SW 1271 (cell line): ENCODE results near the gene TBC1D22B.
"Not testable (repeated sequence)": the region's sequence is repeated elsewhere in the genome, so short reads cannot be mapped to it uniquely, and the experiment has no call there.

ENCODE experiments used
- DNase-seq, 2 experiments: peaks; one replicate each; lab custom pipeline; 2025; lab: John Stamatoyannopoulos, UW

TBC1D22B gene

GRCh38 chr6:37321101-37321500 lies 63.5 kb downstream of the TBC1D22B start:
- no peak for DNase-seq

DNA sequence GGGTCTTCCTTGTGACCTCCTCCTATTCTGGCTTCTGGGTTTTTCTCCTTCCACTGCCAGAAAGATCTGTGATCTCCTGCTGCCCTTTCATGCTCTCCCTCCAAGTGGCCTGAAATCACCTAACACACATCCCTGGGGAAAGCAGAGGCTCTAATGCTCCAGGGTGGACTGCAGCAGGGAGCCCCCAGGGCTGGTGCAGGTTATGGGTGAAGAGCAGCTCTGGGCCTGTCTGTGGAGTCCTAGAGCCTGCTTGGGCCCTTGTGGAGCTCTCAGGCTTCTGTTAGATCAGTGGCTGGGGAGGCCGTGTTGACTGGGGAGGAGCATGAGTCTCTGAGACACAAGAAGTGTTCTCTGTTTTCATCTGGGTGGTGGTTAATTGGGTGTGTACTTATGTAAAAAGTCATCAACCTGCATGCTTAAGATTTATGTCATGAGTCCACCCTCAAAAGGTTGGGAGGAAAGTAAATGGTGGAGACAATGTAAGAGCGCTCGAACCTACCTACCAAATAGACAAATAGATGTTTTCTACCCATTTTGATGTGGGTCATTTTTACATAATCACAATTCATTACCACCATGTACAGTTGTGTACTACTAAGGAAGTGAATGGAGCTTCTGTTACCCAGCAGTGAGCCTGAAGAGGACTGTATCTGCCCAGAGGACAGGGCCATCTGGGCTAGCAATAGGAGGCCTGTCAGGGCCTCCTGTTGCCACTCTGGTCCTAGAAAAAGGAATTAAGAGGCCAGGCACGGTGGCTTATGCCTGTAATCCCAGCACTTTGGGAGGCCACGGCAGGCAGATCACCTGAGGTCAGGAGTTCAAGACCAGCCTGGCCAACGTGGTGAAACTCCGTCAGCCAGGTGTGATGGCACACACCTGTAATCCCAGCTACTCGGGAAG lies 64.2 kb downstream of the TBC1D22B start:
- no peak for DNase-seq

- no peak for DNase-seq
These were observed 66.0 kb downstream of the TBC1D22B start for GRCh38 chr6:37323580-37323979.

- DNase-seq, result peak; percentile 62 to 81
These were observed 66.8 kb downstream of the TBC1D22B start for GRCh38 chr6:37324131-37325033.

- not testable (repeated sequence) for DNase-seq
These were observed 72.8 kb downstream of the TBC1D22B start for GRCh38 chr6:37330345-37330744.

DNA sequence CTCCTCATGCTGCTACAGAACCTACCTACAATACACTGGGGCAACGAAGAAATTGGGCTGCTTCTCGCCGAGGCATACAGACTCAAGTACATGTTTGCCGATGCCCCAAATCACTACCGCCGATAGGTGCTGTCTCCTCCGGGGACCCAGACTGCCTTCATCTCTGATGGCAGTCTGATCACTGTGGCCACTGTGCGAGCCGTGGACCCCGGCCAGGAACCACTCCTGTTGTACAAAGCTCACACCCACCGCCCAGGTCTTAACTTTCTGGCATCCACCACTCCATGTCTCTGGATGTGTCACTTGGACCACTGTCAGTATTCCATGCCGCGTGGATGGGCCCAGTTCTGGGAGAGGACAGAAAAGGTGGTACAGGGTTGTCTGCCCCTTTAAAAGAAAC lies 73.5 kb downstream of the TBC1D22B start:
- no peak for DNase-seq

GRCh38 chr6:37332894-37333293 lies 75.3 kb downstream of the TBC1D22B start:
- DNase-seq, result no peak

- no peak for DNase-seq
These were observed 76.5 kb downstream of the TBC1D22B start for GRCh38 chr6:37334047-37334446.

- not testable (repeated sequence) for DNase-seq
These were observed 80.7 kb downstream of the TBC1D22B start for GRCh38 chr6:37338317-37338716.

DNA sequence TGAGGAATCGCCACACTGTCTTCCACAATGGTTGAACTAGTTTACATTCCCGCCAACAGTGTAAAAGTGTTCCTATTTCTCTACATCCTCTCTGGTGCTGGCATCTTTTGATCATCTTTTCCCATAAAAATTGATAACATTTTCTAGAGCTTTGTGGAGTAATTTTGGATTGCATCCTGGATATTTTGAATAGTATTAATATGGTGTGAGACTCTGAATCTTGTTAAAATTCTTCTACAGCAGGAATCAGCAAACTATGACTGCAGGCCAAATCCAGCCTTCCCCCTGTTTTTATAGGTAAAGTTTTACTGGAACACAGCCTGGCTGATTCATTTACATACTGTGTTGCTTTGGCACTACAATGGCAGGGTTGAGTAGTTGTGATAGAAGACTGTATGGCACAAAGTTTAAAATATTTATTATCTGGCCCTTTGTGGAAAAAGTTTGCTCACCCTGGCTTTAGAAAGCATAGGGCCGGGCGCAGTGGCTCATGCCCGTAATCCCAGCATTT lies 81.2 kb downstream of the TBC1D22B start:
- DNase-seq, result no peak

GRCh38 chr6:37339741-37340638 lies 82.4 kb downstream of the TBC1D22B start:
- no peak for DNase-seq

DNA sequence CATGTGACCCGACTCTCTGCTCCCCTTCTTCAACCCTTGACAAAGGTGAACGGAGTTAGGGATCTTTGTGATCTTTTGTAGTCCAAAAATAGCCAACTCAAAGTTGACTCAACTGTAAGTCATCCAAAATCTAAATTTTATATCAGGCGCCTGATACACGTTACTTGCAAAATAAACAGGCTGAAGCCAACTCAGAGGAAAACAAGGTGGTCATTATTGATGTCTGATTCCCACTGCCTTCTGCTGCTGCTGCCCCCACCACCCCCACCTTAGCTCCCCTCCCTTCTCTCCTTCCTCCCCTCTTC lies 83.0 kb downstream of the TBC1D22B start:
- no peak for DNase-seq

- DNase-seq, result no peak
These were observed 85.7 kb downstream of the TBC1D22B start for GRCh38 chr6:37343248-37343647.

DNA sequence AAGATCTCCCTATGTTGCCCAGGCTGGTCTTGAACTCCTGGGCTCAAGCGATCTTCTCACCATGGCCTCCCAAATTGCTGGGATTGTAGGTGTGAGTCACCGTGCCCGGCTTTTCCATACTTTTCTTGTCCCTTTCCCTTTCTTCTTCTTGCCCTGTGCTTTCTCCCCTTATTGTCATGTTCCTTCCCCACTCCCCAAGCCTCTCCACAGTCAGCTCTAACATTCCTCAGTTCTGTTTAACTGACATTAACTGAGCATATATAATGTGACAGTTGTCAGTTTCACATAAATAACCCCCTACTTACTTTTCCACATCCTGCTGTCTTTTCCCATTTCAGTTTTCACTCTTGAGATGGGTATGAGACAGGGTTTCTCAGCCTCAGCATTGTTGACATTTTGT lies 86.7 kb downstream of the TBC1D22B start:
- DNase-seq, result no peak

DNA sequence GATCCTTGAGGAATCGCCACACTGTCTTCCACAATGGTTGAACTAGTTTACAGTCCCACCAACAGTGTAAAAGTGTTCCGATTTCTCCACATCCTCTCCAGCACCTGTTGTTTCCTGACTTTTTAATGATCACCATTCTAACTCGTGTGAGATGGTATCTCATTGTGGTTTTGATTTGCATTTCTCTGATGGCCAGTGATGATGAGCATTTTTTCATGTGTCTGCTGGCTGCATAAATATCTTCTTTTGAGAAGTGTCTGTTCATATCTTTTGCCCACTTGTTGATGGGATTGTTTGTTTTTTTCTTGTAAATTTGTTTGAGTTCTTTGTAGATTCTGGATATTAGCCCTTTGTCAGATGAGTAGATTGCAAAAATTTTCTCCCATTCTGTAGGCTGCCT lies 88.2 kb downstream of the TBC1D22B start:
- not testable (repeated sequence) for DNase-seq

DNA sequence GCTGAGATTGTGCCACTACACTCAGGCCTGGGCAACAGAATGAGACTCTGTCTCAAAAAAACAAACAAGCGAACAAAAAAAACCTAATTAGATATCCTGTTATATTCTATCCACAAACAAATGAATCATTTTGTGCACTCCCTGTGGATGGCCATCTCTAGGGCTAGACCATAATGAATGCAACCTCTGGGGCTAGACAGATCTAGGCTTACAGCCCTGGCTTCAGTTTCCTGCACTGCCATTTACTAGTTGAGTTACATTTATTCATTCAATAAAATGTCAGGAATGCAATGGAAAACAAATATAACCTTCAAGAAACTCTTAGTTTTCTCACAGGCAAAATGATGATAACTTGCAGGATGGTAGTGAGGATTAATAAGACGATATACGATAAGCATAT lies 89.6 kb downstream of the TBC1D22B start:
- no peak for DNase-seq

GRCh38 chr6:37347670-37348111 lies 90.1 kb downstream of the TBC1D22B start:
- DNase-seq, result no peak

GRCh38 chr6:37351027-37351426 lies 93.5 kb downstream of the TBC1D22B start:
- DNase-seq, result no peak

GRCh38 chr6:37352384-37352783 lies 94.8 kb downstream of the TBC1D22B start:
- DNase-seq, result no peak

DNA sequence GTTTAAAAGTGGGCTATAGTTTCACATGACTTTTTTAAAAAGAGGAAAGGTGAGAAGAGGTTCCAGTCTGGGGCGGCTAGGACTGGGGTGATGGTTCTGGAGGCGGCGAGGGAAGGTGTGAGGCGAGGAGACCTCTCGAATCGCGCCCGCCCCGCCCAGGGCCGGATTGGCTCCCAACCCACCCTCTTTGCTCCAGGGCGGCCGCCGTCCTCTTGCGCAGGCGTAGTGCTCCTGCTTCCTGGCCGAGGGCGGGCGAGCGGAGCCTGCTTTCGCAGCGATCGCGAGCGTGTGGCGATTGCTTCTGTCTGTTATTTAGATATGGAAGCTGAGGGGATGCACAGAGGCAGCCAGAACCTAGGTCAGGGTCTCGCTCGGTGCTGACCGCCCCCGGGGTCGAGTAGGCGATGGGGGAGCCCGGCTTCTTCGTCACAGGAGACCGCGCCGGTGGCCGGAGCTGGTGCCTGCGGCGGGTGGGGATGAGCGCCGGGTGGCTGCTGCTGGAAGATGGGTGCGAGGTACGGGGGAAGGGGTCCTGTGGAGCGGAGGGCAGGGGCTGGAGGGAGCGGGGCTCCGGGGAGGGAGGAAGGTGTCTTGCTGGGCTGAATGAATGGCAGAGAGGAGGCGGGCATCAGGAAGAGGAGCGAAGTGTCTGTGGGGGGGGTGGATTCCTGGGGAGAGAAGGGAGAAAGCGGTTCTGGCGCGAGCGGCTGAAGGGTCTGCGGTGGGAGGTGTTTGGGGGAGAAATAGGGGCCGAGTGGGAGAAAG lies 96.4 kb downstream of the TBC1D22B start, which contains the start of gene RNF8:
TSS of gene RNF8 (plus strand) at position 223 of the 765 bp plus-strand sequence. CDS start at position 405, 182 bp downstream.
- DNase-seq, result peak; percentile 33 to 83
